T-helper 2 cell treated with Interferon-gamma antibody and Interleukin-4, amounts not matched to agents 100 ng/mL and 5 ng/mL, for 36 hours (primary cell): Measurements from ENCODE around the gene ADCY3. TPM values are rescaled to one million over a fixed set of nuclear protein-coding genes. Genes with fewer than 3 reads are reported as not detected.

Experiments used
- intact Hi-C: fragments of 100-400 bp; cut with micrococcal nuclease; formaldehyde crosslinking; loops from one replicate; pipeline ENCODE4 v1.15.1; 2023
- total RNA-seq: library from RNA; stranded (reverse); gene quantifications from 2 replicates; pipeline ENCODE4 v1.2.3, GENCODE V29; 2022

ADCY3 gene
- total RNA-seq, result 71.1 and 73.3 TPM in 2 replicates

DNA sequence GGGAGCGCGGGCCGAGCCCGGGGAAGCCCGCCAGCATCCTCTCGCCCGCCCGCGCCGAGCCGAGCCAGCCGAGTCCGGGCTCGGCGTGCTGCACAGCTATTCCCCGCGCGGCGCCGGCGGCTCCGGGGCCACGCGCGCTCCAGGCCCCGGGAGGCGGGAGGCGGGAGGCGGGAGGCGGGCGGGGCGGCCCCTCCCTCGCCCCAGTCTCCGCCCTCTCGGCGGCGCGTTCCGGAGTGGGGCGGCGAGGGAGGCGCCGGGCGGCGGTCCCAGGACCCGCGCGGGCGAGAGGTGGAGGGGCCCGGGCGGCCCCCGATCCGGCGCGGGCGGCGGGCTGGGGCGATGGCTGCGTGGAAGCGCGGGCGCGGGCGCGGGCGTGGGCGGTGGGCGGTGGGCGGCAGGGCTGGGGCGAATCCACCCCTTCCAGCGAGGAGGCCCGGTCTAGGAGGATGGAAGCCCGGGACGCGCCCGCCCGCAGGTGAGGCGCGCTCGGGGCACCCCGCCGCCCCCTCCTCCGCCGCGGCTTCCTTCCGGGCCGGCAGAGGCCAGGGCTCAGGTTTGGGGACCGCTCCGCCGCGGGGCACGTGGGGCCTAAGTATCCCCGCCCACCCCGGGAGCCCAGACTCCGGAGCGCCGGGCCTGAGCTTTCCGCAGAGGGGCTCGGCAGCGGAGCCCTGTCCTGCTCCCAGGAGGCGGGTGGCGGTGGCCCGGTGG, at the start of gene ADCY3:
TSS of gene ADCY3 (minus strand) at position 140 of the 711 bp plus-strand sequence. CDS start 1,250 bp downstream, outside the sequence.
- intact Hi-C loops, result loop anchor here (1.0 kb wide), 2 partner anchors 51 to 127 kb away; partner anchors contain the start of genes CENPO, DNAJC27 and PTRHD1

GRCh38 chr2:24969784-24970183, 49.7 kb upstream of the ADCY3 start:
- intact Hi-C loops, result loop anchor here (2.0 to 10.0 kb wide), 3 partner anchors 479 to 1065 kb away; partner anchors contain the start of genes ATAD2B, NCOA1 and RAB10

DNA sequence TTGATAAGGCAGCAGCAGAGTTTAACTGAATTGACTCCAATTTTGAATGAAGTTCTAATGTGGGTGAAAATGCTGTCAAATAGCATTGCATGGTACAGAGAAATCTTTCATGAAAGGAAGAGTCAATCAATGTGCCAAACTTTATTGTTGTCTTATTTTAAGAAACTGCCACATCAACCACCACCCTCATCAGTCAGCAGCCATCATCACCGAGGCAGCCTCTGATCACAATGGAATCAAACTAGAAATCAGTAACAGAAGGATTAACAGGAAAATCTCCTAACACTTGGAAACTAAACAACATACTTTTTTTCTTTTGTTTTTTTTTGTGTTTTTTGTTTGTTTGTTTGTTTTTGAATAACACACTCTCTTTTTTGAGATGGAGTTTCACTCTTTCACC, 41.9 kb upstream of the ADCY3 start:
- intact Hi-C loops, result no loop called here

GRCh38 chr2:24959761-24960160, 39.7 kb upstream of the ADCY3 start:
- intact Hi-C loops, result no loop called here

- intact Hi-C loops, result no loop called here
These were observed 38.4 kb upstream of the ADCY3 start for GRCh38 chr2:24958411-24958935.

GRCh38 chr2:24957976-24958375, 37.9 kb upstream of the ADCY3 start:
- intact Hi-C loops, result no loop called here

- intact Hi-C loops, result no loop called here
These were observed 37.2 kb upstream of the ADCY3 start for GRCh38 chr2:24957221-24957620.

DNA sequence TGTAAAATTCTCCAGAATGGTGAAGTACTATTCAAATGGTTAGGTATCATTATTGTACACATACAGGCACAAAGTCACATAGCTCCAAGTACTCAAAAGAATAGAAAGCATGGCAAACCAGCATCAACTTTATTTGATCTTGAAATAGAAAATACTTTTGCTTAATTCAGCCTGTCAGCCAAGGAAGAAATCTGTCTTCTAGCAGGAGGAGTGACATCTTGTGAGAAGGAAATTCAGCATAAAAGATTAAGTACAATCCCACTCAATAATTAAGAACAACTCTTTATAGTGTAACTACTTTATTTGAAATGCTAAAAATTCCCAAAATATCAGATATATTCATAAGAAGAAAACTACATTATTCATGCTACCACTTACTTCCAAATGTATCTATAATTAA, 35.9 kb upstream of the ADCY3 start:
- intact Hi-C loops, result no loop called here

DNA sequence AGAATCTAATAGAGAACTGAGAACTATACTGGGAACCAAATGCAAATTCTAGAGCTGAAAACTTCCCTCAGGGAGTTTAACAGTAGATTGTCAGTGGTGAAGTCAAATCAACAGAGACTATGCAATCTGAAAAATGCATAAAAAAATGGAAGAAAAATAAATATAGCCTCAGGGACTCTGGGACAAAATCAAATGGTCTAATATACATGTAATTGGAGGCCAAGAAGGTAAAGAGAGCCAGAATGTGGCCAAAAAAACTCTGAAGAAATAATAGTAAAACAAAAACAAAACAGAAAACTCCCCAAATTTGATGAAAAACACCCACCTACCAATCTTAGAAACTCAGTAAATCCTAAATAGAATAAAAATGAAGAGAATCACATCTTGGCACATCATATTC, 35.2 kb upstream of the ADCY3 start:
- intact Hi-C loops, result no loop called here

- intact Hi-C loops, result no loop called here
These were observed 30.1 kb upstream of the ADCY3 start for GRCh38 chr2:24950102-24950501.

DNA sequence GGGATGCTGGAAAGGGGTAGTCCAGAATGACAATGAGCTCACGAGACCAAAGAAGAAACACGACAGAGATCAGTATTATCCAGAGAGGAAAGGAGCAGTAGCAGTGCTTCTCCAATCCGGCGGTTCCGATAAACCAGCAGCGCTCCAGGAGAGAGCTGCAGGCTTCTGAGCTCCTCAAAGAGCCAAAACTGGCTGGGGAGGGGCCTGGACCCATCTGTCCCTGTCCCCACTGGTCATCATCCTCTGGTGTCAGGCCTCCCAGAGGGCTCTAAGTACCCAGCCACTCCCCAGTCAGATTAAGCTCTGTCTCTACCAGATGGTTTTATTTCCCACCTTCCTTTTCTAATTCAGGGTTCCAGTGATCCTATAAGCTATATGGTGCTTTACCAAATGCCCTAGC, 28.5 kb upstream of the ADCY3 start:
- intact Hi-C loops, result no loop called here

DNA sequence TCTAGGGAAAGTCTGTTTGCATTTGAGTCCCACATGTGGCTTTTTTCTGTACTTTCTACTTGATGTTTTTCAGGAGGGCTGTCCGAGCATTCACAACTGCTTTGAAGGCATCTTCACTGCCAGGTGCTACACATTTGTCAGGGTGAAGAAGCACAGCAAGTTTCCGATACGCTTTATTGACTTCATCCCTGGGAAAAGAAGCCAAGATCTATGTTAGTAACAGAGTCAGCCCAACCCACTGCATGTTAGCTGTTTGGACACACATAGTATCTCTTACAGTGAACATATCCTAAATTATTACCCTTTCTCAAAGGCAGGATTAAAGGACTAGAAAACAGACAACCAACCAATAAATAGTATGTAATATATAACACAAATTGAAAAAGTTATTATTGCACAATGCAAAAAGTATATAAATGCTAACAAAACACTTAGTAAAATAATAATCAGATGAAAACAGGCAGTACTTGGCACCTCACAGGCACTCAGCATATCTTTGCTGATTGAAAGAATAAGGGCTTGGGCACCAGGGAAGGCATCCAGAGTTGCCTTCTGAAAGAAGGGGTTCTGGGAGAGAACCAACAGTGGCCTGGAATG, 27.6 kb upstream of the ADCY3 start:
- intact Hi-C loops, result no loop called here

DNA sequence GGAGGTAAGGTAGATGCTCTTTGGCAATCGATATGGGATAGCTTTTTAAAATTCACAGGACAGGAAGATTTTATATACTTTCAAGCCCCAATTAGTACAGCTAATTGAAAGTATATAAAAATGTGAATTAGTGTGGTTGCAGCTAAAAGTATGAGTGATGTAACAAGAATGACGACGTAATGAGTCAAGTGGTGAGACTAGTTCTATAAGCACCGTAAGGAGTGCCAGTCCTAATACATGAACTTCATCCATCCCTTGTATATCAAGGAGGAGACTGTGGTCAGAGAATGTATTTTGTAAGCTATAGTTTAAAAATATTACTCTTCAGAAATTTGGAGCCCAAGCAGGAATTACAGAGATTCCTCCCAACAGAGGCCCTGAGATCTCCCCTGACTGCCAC, 25.9 kb upstream of the ADCY3 start:
- intact Hi-C loops, result no loop called here

DNA sequence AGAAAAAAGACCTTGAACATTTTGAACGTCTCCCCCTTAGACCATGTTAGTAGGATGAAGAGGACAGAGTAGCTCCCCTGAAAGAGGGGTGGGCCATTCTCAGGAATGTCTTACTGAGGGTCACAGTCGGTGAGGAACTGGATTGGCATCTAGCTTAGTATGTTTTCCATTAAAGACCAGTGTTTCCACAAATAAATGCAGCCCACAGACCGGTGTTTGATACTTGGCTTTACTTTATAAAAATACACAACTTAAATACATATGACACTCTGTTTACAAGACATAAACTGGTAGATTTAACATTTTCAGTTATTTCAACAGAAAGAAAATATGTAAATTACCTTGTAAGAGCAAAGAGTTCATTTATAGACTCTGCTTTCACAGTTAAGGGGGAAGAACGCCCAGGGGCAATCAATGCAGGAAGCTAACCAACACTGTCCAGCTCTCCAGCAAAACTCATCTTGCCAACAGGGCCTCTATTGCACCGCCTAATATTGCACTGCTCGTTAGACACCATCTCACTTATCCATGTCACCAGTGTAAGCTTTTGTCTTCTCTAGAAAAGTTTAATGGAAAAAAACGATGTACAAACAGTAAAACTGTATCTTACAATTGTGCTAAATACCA, 23.5 kb upstream of the ADCY3 start:
- intact Hi-C loops, result no loop called here

DNA sequence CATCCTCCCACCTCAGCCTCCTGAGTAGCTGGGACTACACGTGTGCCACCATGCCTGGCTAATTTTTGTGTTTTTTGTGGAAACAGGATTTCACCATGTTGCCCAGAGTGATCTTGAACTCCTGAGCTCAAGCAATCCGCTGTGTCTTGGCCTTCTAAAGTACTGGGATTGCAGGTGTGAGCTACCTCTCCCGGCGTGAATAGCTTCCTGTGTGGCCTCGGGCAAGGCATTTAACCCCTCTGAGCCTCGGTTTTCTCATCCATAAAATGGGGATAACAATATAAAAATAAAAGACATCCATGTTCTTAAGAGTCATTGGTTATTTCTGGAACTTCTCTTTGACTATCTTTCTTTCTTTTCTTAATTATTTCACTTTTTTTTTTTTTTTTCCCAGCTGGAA, 19.3 kb upstream of the ADCY3 start:
- intact Hi-C loops, result no loop called here

- intact Hi-C loops, result no loop called here
These were observed 17.2 kb upstream of the ADCY3 start for GRCh38 chr2:24937236-24937635.

- intact Hi-C loops, result no loop called here
These were observed 15.1 kb upstream of the ADCY3 start for GRCh38 chr2:24935145-24935544.

- intact Hi-C loops, result no loop called here
These were observed 12.7 kb upstream of the ADCY3 start for GRCh38 chr2:24932715-24933114.

- intact Hi-C loops, result no loop called here
These were observed 10.7 kb upstream of the ADCY3 start for GRCh38 chr2:24930768-24931167.

- intact Hi-C loops, result no loop called here
These were observed 9.2 kb upstream of the ADCY3 start for GRCh38 chr2:24929230-24929629.

DNA sequence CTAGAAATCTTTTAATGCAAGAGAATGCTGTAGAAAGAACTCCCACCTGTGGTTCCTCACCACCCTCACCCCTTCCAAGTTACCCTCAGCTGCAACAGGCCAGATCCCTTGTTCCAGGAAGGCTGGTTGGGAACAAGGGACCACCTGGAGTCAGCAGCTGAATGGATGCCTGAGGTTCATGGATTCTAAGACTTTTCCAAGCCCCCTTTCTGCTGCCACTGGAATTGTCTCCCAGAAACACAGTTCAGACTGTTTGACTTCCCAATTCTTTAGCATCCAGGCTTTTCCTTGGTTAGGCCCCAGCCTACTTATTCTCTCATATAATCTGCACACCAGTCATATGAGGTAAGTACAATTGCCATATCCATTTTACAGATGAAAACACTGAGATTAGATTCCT, 8.0 kb upstream of the ADCY3 start:
- intact Hi-C loops, result no loop called here

GRCh38 chr2:24926602-24927252, 6.7 kb upstream of the ADCY3 start:
- intact Hi-C loops, result no loop called here
